Measurements from ENCODE around the gene SBK3.
"Not testable (repeated sequence)": the region's sequence is repeated elsewhere in the genome, so short reads cannot be mapped to it uniquely, and the experiment has no call there.

SBK3 gene

DNA sequence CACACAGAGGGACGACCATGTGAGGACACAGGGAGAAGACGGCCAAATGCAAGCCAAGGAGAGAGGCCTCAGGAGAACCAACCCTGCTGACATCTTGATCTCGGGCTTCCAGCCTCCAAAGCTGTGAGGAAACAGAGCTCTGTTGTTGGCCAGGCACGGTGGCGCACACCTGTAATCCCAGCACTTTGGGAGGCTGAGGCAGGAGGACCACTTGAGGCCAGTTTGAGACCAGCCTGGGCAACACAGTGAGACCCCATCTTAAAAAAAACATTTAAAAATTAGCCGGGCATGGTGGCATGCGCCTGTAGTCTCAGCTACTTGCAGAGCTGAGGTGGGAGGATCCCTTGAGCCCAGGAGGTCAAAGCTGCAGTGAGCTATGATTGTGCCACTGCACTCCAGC is 11.1 kb downstream of the SBK3 start:
- peaks cover 12% of the 10 kb centered on the region for H3K27me3 Mint-ChIP-seq
- not testable (repeated sequence) for H3K36me3 Mint-ChIP-seq (ENCODE audit: insufficient read depth); DNase-seq (ENCODE audit: low spot score in 2 of 2); H3K4me3 Mint-ChIP-seq; H3K27ac Mint-ChIP-seq (ENCODE audit: low read depth); H3K4me1 Mint-ChIP-seq; ATAC-seq (replicated peaks; ENCODE audit: extremely low read depth, poor library complexity, severe bottlenecking); H3K9me3 Mint-ChIP-seq

DNA sequence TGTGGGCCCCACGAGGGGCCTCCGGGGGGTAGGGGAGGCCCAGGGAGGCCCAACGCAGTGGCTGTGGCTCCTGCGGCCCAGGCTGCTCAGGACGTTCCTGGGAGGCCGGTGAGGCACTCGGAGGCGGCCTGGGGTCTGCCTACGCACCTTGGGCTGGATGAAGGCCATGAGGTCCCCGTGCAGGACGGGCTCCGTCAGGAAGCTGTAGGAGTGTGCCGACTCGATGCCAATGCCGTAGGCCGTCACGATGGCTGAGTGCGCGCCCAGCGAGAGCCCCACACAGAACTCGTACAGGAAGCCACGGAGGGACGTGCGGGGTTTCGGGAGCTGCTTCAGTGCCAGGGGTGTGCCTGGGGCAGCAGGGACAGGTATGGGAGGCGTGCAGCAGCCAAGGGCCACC is 14.3 kb downstream of the SBK3 start:
- DNase-seq (ENCODE audit: low spot score in 2 of 2) (no peak), ATAC-seq (replicated peaks; ENCODE audit: extremely low read depth, poor library complexity, severe bottlenecking) (no peak)
- H3K4me3 Mint-ChIP-seq, result no peak overlapping the region
- H3K27ac Mint-ChIP-seq (ENCODE audit: low read depth), result no peak overlapping the region
- H3K4me1 Mint-ChIP-seq, result no peaks in the 10 kb centered on the region
- H3K9me3 Mint-ChIP-seq, result no peaks in the 10 kb centered on the region
- peaks cover 12% of the 10 kb centered on the region for H3K27me3 Mint-ChIP-seq
- H3K36me3 Mint-ChIP-seq (ENCODE audit: insufficient read depth), result no peaks in the 10 kb centered on the region

DNA sequence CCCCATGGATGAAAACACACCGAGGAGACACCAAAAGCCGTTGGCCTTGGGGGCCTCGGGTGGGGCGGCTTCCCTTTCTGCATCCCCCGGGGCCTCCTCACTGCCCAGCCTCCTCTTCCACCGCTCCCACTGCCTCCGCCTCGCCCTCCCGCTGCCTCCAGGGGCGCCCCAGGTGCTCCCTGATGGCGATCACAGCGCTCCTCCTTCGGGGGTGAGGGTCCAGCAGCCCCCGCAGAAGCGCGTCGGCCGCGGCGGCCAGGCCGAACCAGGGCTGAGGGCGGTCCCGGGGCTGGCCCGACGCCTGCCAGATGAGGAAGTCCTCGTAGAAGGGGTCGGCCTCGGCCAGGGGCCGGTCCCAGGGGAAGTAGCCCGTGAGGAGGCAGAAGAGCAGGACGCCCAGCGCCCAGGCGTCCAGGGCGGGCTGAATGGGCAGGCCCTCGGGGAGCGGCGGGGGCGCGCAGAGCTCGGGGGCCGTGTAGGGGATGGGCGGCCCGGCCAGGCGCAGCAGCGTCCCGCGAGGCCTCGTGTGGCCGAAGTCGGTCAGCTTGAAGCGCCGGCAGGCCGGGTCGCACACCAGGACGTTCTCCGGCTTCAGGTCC is 15.6 kb downstream of the SBK3 start:
- DNase-seq (ENCODE audit: low spot score in 2 of 2) (no peak), ATAC-seq (replicated peaks; ENCODE audit: extremely low read depth, poor library complexity, severe bottlenecking) (no peak)
- H3K27ac Mint-ChIP-seq (ENCODE audit: low read depth), result no peak overlapping the region
- no peaks in the 10 kb centered on the region for H3K4me1 Mint-ChIP-seq
- H3K36me3 Mint-ChIP-seq (ENCODE audit: insufficient read depth), result no peaks in the 10 kb centered on the region
- no peaks in the 10 kb centered on the region for H3K9me3 Mint-ChIP-seq
- H3K4me3 Mint-ChIP-seq, result no peak overlapping the region
- H3K27me3 Mint-ChIP-seq, result peaks cover 12% of the 10 kb centered on the region

DNA sequence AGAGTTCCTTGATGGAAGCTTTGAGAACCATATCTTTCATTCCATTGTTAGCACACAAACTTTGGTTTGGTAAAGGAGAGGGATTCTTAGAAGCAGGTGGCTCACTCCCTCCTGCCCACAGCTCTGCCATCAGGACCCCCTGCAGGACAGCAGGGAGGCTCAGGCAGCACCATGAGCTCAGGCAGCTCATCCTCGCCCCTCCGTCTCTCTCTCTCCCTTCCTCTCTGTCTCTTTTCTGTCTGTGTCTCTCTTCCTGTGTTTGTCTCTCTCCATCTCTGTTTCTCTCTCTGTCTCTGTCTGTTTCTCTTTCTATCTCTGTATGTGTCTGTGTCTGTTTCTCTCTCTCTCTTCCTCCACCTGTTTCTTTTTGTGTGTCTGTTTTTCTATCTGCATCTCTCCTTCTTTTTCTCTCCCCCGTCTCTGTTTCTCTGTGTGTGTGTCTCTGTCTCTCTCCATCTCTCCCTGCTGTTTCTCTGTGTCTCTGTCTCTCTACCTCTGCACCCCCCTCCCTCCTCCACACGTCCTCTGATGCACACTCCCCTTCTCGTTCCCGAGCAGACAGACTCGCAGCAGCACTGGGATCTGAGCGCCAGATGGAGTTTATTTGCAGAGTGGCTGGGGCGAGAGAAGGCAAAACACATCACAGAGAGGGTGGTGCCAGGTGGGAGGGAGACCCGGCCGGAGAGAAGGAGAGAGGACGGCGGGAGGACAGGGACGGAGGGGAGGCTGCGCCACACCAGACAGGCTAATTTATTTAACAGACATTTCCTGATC is 17.1 kb downstream of the SBK3 start:
- DNase-seq (ENCODE audit: low spot score in 2 of 2) (no peak), ATAC-seq (replicated peaks; ENCODE audit: extremely low read depth, poor library complexity, severe bottlenecking) (no peak)
- no peak overlapping the region for H3K27ac Mint-ChIP-seq (ENCODE audit: low read depth)
- H3K4me3 Mint-ChIP-seq, result no peak overlapping the region
- no peaks in the 10 kb centered on the region for H3K36me3 Mint-ChIP-seq (ENCODE audit: insufficient read depth)
- peaks cover 4% of the 10 kb centered on the region for H3K27me3 Mint-ChIP-seq
- no peaks in the 10 kb centered on the region for H3K9me3 Mint-ChIP-seq
- H3K4me1 Mint-ChIP-seq, result no peaks in the 10 kb centered on the region

DNA sequence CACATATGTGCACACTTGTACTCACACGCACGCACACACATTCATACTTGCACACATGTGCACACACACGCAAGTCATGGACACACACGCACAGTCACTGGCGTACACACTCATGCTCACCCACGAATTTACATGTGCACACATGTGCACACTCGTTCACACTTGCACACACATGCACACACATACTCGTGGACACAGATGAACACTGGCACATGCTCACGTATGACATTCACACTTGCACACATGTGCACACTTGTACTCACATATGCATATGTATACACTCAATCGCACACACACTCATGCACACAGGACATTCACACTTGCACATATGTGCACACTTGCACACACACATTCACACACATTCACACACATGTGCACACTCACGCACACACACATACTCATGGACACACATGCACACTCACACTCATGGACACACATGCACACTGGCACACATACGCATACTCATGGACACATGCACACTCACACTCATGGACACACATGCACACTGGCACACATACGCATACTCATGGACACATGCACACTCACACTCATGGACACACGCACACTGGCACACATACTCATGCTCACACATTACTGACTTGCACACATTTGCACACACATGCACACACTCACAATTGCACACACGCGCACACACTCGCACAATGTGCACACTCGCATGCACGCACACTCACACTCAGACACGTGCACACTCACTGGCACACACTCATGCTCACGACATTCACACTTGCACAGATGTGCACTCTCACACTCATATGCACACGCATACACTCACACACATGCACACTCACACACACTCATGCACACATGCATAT is 17.9 kb downstream of the SBK3 start:
- no peak for DNase-seq (ENCODE audit: low spot score in 2 of 2)
- ATAC-seq (replicated peaks; ENCODE audit: extremely low read depth, poor library complexity, severe bottlenecking), result no peak
- H3K27me3 Mint-ChIP-seq, result no peaks in the 10 kb centered on the region
- H3K9me3 Mint-ChIP-seq, result no peaks in the 10 kb centered on the region
- no peaks in the 10 kb centered on the region for H3K4me1 Mint-ChIP-seq
- no peaks in the 10 kb centered on the region for H3K36me3 Mint-ChIP-seq (ENCODE audit: insufficient read depth)
- no peak overlapping the region for H3K27ac Mint-ChIP-seq (ENCODE audit: low read depth)
- H3K4me3 Mint-ChIP-seq, result no peak overlapping the region

DNA sequence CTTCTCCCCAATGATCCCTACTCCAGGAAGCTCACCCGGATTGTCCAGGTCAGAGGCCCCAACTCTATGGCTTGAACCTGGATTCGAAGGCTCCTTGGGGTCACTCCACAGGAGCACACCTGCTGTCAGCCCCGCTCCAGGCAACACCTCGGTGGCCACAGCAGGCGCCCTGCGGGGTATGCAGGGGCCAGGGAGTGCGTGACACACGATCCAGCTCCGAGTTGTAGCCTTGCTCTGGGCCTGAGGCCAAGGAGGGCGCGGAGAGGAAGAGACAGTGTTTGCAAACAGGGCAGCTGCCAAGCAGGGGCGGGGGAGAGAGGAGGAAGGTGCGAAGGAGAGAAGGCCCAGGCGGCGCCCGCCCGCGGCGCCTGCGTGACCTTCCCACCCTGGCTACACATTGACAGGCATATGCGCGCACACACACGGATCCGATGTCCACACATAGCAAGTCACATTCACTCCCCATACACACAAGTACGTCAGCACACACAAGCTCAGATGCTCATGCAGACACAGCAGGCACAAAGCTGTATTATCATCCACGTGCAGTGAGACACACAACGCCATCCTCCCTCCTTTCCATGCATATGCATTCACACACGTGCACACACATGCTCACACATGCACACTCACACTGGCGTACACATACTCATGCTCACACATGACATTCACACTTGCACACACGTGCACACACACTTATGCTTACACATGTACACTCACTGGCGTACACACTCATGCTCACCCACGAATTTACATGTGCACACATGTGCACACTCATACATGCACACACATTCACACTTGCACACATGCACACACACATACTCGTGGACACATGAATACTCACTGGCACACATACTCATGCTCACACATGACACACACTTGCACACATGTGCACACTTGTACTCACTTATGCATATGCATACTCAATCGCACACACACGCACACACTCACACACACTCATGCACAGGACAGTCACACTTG is 18.8 kb downstream of the SBK3 start:
- no peak overlapping the region for H3K4me3 Mint-ChIP-seq
- H3K36me3 Mint-ChIP-seq (ENCODE audit: insufficient read depth), result no peaks in the 10 kb centered on the region
- DNase-seq (ENCODE audit: low spot score in 2 of 2) (no peak), ATAC-seq (replicated peaks; ENCODE audit: extremely low read depth, poor library complexity, severe bottlenecking) (no peak)
- no peaks in the 10 kb centered on the region for H3K27me3 Mint-ChIP-seq
- no peaks in the 10 kb centered on the region for H3K4me1 Mint-ChIP-seq
- H3K27ac Mint-ChIP-seq (ENCODE audit: low read depth), result no peak overlapping the region
- no peaks in the 10 kb centered on the region for H3K9me3 Mint-ChIP-seq

DNA sequence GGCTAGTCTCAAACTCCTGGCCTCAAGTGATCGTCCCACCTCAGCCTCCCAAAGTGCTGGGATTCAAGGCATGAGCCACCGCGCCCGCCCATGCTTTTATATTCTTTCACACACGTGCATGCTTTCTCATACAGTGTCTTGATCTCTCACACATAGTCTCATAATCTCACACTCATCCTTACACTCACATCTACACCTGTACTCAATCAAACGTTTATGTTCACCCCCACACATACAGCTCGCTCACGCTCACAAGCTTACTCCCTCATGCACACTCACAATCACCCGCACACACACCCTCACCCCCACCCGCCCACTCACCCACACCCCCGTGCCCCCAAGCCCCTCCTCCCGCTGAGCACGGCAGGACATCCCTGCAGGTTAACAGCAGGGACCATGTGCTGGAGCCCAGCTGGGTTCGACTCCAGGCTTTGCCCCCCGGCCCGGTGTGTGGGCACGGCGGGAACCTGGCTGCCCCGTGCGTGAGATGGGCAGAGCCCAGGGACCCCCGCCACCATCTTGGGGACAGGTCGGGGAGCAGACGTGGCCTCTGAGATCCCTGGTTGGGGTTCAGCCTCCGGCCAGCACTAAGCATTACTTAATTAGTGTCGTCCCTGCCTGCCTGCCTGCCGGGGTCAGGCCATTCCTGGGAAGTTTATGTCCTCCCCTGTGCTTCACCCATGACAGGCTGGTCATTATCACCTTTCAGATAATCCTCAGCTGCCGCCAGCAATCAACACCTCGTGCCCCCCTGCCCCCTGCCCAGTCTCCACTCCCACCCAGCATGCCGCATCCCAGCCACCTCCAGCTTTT is 19.8 kb downstream of the SBK3 start:
- ATAC-seq (replicated peaks; ENCODE audit: extremely low read depth, poor library complexity, severe bottlenecking) (no peak), DNase-seq (ENCODE audit: low spot score in 2 of 2) (no peak)
- Mint-ChIP-seq H3K36me3 (ENCODE audit: insufficient read depth) (no peaks in the 10 kb centered on the region), H3K4me1 (no peaks in the 10 kb centered on the region), H3K27me3 (no peaks in the 10 kb centered on the region), H3K27ac (ENCODE audit: low read depth) (no peak overlapping the region), H3K9me3 (no peaks in the 10 kb centered on the region), H3K4me3 (no peak overlapping the region)

DNA sequence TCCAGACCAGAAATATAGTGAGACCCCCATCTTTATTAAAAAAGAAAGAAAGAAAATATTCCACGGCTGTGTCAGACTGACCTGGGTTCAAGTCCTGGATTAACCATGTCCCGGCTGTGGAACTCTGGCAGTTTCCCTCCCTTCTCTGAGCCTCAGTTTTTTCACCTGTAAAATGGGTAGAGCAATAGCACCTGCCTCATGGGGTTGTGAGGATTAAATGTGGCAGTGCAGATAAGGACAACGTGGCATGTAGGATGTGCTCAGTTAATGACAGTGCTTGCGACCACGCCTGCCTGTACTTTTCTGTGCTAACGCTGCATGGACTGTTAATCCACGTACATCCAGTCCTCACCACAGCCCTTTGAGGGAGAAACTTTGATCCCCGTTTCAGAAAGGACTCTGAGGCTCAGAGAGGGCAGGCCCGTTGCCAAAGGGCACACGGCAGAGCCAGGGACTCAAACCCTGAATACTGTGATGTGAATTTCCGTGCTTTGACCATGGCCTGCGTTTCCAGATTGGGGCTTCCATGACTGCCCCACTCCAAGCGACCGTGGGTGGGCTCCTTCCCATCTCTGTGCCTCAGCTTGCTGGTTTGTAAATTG is 24.6 kb downstream of the SBK3 start:
- H3K27ac Mint-ChIP-seq (ENCODE audit: low read depth), result no peak overlapping the region
- H3K4me1 Mint-ChIP-seq, result peaks cover 5% of the 10 kb centered on the region
- no peak overlapping the region for H3K4me3 Mint-ChIP-seq
- H3K36me3 Mint-ChIP-seq (ENCODE audit: insufficient read depth), result no peaks in the 10 kb centered on the region
- H3K9me3 Mint-ChIP-seq, result no peaks in the 10 kb centered on the region
- no peak for DNase-seq (ENCODE audit: low spot score in 2 of 2)
- no peaks in the 10 kb centered on the region for H3K27me3 Mint-ChIP-seq
- no peak for ATAC-seq (replicated peaks; ENCODE audit: extremely low read depth, poor library complexity, severe bottlenecking)

DNA sequence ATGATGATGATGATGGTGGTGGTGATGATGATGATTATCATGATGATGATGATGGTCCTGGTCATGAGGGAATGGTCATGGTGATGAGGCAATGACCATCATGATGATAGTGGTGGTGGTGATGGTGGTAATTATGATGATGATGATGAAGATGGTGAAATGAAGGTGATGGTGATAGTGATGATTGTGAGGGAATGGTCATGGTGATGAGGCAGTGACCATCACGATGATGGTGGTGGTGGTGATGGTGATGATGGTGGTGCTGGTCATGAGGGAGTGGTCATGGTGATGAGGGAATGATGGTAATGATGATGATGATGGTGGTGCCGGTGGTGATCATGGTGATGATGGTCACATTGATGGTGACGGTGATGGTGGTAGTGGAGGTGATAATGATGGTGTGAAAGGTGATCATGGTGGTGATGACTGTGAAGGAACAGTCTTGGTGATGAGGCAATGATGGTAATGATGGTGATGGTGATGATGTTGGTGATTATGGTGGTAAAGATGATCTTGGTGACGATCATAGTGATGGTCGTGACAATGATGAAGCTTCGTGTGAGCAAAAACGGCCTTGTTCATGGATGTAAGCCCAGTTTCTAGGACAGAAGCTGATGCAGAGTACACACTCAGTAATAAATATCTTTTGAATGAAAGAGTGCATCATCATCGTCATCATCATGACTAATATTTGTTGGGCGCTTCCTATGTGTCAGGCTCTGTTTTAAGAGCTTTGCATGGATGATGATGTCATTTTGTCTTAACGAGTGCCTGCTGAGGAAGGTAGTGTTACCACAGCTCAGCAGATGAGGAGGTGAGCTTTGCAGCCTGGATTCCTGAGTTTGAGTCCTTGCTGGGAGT is 25.7 kb downstream of the SBK3 start:
- H3K4me1 Mint-ChIP-seq, result peaks cover 5% of the 10 kb centered on the region
- DNase-seq (ENCODE audit: low spot score in 2 of 2) (no peak), ATAC-seq (replicated peaks; ENCODE audit: extremely low read depth, poor library complexity, severe bottlenecking) (no peak)
- no peak overlapping the region for H3K4me3 Mint-ChIP-seq
- H3K9me3 Mint-ChIP-seq, result no peaks in the 10 kb centered on the region
- H3K27ac Mint-ChIP-seq (ENCODE audit: low read depth), result no peak overlapping the region
- H3K36me3 Mint-ChIP-seq (ENCODE audit: insufficient read depth), result no peaks in the 10 kb centered on the region
- no peaks in the 10 kb centered on the region for H3K27me3 Mint-ChIP-seq

DNA sequence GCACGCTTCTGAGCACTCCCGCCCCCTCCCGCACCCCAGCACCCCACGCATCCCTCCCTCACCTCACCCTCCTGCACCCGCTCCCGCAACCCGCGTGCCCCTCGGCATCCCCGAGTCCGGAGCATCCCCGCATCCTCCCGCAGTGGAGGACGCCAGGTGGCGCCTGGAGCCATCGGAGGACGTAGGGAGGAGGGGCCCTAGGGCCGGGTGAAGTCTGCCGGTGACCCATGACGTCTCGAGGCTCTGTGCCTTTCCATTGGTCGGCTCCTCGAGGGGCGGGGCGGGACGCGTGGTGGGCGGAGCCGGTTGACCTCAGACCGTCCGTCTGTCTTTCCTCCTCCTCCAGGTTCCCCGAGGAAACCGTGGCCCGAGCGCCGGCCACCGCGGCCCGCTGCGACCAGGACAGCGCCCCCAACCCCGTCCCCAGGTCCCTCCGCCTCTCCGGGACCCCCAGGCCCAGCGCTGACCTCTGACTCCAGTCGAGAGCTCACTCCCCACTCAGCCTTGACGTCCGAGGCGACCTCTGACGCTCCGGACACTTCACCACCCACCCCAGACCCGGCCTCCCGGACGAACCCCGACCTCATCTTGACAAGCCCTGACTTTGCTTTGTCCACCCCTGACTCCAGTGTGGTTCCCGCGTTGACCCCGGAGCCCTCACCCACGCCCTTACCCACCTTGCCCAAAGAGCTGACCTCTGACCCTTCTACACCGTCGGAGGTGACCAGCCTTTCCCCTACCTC is 28.3 kb downstream of the SBK3 start:
- H3K27me3 Mint-ChIP-seq, result peaks cover 18% of the 10 kb centered on the region
- peak overlapping the region; percentile 68 for H3K4me3 Mint-ChIP-seq
- H3K9me3 Mint-ChIP-seq, result no peaks in the 10 kb centered on the region
- DNase-seq (ENCODE audit: low spot score in 2 of 2) (peak; percentile 82 to 87), ATAC-seq (replicated peaks; ENCODE audit: extremely low read depth, poor library complexity, severe bottlenecking) (peak; percentile 100)
- H3K36me3 Mint-ChIP-seq (ENCODE audit: insufficient read depth), result no peaks in the 10 kb centered on the region
- H3K27ac Mint-ChIP-seq (ENCODE audit: low read depth), result peak overlapping the region; percentile 45
- H3K4me1 Mint-ChIP-seq, result peaks cover 5% of the 10 kb centered on the region

Measured in central memory CD8-positive, alpha-beta T cell (primary cell).